Loucy (cell line): ENCODE measurements around the gene CRACDL.
"Not testable (repeated sequence)": the region's sequence is repeated elsewhere in the genome, so short reads cannot be mapped to it uniquely, and the experiment has no call there.

Experiments used
- EZH2phosphoT487 ChIP-seq: fragments of 200-600 bp; IDR thresholded peaks from 2 replicates; pipeline ENCODE4 v1.6.1; 2018; ENCODE audit warnings: antibody characterized with exemption, mild to moderate bottlenecking, moderate library complexity, borderline replicate concordance
- TF ChIP-seq, protein P1 (sequence below): fragments of 200-600 bp; sonication (generic); conservative IDR thresholded peaks from 2 replicates; pipeline ENCODE4 v1.5.1; 2014; ENCODE audit warnings: mild to moderate bottlenecking, antibody characterized with exemption, low read length

DNA sequence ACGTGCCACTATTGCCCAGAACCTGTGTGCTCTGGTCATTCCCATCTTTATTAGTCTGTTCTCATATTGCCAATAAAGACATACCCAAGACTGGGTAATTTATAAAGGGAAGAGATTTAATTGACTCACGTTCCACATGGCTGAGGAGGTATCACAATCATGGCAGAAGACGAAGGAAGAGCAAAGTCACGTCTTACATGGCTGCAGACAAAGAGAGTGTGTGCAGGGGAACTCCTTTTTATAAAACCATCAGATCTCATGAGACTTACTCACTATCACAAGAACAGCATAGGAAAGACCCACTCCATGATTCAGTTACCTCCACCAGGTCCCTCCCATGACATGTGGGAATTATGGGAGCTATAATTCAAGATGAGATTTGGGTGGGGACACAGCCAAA, 183.3 kb downstream of the CRACDL start:
- TF ChIP-seq, protein P1, sequence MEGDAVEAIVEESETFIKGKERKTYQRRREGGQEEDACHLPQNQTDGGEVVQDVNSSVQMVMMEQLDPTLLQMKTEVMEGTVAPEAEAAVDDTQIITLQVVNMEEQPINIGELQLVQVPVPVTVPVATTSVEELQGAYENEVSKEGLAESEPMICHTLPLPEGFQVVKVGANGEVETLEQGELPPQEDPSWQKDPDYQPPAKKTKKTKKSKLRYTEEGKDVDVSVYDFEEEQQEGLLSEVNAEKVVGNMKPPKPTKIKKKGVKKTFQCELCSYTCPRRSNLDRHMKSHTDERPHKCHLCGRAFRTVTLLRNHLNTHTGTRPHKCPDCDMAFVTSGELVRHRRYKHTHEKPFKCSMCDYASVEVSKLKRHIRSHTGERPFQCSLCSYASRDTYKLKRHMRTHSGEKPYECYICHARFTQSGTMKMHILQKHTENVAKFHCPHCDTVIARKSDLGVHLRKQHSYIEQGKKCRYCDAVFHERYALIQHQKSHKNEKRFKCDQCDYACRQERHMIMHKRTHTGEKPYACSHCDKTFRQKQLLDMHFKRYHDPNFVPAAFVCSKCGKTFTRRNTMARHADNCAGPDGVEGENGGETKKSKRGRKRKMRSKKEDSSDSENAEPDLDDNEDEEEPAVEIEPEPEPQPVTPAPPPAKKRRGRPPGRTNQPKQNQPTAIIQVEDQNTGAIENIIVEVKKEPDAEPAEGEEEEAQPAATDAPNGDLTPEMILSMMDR, result not testable (repeated sequence)
- TF ChIP-seq EZH2phosphoT487, result not testable (repeated sequence)
